GM06990 (cell line): ENCODE data around the gene NEDD4L.
"Not testable (repeated sequence)": the region's sequence is repeated elsewhere in the genome, so short reads cannot be mapped to it uniquely, and the experiment has no call there.

ENCODE experiments used
- DNase-seq: peaks from one replicate; pipeline ENCODE4 v3.0.0-alpha.2; 2011; ENCODE audit not compliant: insufficient read length; ENCODE audit errors: extremely low read depth
- H3K27me3 ChIP-seq: replicated peaks from 2 replicates; pipeline ENCODE4 v1.6.0; 2011; ENCODE audit warnings: low read length; ENCODE audit not compliant: control insufficient read depth, insufficient read depth
- H3K36me3 ChIP-seq: 2 replicates; pipeline ENCODE4 v1.5.1; 2011; ENCODE audit warnings: low read length; ENCODE audit not compliant: control insufficient read depth, insufficient read depth
- H3K4me3 ChIP-seq: replicated peaks from 2 replicates; pipeline ENCODE4 v1.5.1; 2011; ENCODE audit warnings: low read depth, mild to moderate bottlenecking, control low read depth, low read length
- TF ChIP-seq, protein P1 (sequence below): IDR thresholded peaks from 2 replicates; pipeline ENCODE4 v1.5.1; 2011; ENCODE audit warnings: low read length, control low read depth, mild to moderate bottlenecking, inconsistent platforms; ENCODE audit not compliant: insufficient read depth, poor library complexity, severe bottlenecking

The NEDD4L gene

DNA sequence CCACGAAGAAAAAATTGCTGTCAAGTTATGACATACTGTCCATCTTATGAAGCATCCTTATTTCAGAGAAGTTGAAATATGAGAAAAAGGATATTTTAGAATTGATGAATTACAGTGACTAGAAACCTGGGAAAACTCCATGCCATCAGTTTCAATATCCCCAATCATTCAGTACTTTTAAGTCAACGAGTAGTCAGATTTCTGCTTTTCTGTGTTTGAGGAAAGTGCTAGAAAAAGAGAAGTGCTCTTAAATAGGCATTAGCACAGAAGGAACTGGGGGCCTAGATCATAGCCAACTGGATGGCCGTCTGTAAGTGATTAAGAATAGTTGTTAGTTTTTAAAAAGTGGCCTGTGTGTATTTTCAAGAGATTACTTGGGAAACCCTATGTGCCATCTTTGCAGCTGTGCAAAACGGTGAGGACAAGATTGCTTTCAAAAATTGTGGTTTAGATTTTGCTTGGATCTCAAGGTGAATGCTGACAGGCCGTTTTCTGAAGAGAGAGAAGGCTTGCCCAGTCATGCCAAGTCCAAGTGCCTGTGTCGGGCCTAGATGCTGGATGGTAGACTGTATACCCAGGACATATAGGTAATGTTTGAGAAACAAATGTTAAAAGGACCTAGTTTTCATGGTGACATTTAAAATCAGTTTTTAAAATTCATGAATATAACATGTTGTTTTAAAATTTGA is 5.1 kb downstream of the NEDD4L start:
- Histone ChIP-seq H3K36me3 (no peaks in the 10 kb centered on the region), H3K4me3 (no peak overlapping the region), H3K27me3 (no peaks in the 10 kb centered on the region)
- TF ChIP-seq, protein P1, sequence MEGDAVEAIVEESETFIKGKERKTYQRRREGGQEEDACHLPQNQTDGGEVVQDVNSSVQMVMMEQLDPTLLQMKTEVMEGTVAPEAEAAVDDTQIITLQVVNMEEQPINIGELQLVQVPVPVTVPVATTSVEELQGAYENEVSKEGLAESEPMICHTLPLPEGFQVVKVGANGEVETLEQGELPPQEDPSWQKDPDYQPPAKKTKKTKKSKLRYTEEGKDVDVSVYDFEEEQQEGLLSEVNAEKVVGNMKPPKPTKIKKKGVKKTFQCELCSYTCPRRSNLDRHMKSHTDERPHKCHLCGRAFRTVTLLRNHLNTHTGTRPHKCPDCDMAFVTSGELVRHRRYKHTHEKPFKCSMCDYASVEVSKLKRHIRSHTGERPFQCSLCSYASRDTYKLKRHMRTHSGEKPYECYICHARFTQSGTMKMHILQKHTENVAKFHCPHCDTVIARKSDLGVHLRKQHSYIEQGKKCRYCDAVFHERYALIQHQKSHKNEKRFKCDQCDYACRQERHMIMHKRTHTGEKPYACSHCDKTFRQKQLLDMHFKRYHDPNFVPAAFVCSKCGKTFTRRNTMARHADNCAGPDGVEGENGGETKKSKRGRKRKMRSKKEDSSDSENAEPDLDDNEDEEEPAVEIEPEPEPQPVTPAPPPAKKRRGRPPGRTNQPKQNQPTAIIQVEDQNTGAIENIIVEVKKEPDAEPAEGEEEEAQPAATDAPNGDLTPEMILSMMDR: no peak
- no peak for DNase-seq

DNA sequence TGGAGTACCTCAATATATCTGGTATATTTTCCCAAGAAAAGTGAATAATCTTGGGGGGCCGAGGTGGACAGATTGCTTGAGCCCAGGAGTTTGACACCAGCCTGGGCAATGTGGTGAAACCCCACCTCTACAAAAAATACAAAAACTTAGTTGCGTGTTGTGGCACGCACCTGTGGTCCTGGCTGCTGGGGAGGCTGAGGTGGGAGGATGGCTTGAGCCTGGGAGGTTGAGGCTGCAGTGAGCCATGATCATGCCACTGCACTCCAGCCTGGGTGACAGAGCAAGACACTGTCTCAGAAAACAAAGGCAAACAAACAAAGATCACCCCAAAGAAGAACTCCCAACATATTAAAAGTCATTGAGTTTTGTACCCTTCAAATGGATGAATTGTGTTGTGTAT is 6.9 kb downstream of the NEDD4L start:
- H3K27me3 ChIP-seq, DNase-seq, H3K36me3 ChIP-seq, H3K4me3 ChIP-seq: not testable (repeated sequence)

DNA sequence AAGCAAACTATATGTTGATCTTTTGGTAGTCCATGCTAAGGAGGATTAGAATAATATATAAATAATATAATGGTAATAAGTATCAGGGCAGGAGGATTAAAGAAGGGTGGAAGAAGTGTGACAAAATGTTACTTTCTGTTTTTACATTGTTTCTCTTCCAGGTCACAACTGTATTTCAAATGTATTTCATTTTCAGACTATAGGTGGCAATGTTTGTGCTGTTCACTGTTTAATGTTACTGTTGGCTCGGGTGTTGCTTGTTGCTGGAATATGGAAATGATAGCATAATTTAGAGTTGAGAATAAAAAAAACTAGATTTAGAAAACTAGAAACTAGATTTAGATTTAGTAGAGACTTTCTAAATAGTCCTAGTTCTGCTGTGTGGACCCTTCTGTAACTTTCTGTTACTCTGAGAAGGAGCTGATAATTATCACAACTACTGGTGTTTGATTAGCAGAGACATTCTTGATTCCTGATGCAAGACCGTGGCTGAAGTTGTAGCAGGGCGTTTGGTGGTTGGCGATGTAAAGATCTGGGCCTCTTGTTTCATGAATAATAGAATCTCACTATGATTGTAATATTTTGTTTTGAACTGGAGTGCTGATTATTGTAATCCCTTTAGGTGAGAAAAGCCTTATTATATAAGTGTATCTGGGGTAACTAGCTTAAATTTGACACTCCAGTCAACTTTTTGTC is 7.9 kb downstream of the NEDD4L start:
- TF ChIP-seq, protein P1: peak; percentile 47
- H3K4me3 ChIP-seq: no peak overlapping the region
- no peak for DNase-seq

DNA sequence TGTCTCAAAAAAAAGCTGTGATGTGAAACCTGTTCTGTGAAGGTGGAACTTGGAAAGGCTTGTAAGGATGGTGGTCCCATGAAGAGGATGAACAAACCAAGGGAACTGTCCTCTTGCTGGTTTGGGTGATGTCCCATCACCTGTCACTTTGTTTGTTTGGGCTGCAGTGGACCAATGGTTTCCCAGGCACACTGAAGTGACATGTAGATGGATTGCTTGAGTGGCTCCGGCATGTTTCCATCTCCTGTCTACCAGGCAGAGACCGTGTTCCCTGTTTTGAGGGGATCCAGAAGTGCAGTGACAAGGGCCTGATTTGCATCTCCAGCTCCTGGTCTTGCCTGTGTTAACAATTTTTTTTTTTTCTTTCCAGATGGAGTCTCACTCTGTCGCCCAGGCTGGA is 8.9 kb downstream of the NEDD4L start:
- H3K4me3 ChIP-seq: no peak overlapping the region
- no peaks in the 10 kb centered on the region; the same call in 1 of the 2 replicates for H3K36me3 ChIP-seq
- DNase-seq: no peak
- TF ChIP-seq, protein P1: no peak
- no peaks in the 10 kb centered on the region for H3K27me3 ChIP-seq

More for the DNA sequence above, 7.9 kb downstream of the NEDD4L start:
- Histone ChIP-seq H3K36me3 (no peaks in the 10 kb centered on the region), H3K27me3 (no peaks in the 10 kb centered on the region)

DNA sequence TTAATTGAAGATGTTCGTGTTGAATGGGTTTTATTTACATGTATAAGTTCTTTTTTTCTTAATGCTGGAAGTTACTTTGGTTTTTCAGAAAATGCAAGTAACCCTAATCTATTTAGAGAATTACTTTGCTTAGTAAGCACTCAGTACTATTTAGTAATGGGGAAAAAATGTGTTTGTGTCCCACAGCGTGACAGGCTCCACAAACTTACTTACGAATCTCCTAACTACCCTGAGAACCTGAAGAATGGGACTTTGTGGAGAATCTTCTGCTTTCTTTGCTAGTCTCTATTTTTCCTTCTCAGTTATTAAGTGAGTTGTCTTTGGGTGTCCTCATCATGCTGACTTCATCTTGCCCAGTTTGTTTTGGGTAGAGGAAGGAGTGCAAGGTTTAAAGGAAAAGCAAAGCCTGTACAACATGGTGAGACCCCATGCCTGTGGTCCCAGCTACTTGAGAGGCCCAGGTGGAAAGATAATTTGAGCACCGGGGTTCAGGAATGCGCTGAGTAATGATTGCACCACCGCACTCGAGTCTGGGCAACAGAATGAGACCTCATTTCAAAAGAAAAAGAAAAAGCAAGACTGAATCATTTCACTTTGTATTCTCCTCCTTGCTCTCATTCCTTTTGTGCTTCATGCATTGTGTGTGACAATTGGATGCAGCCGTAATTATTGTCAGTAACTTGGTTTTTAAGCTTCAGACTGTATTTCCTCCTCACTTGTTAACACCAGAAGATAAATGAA is 10.2 kb downstream of the NEDD4L start:
- Histone ChIP-seq H3K4me3 (no peak overlapping the region), H3K27me3 (no peaks in the 10 kb centered on the region), H3K36me3 (no peaks in the 10 kb centered on the region; the same call in 1 of the 2 replicates)
- TF ChIP-seq, protein P1: no peak
- no peak for DNase-seq
